ENCODE results near the gene DDX52. TPM values are rescaled to one million over a fixed set of nuclear protein-coding genes. Genes with fewer than 3 reads are reported as not detected.

DDX52 gene
- total and polyA plus RNA-seq, 2 of the 8 experiments (the other 6 are each of a cell fraction or from before 2014, with no cell fraction given): 10.0 to 45.9 TPM

DNA sequence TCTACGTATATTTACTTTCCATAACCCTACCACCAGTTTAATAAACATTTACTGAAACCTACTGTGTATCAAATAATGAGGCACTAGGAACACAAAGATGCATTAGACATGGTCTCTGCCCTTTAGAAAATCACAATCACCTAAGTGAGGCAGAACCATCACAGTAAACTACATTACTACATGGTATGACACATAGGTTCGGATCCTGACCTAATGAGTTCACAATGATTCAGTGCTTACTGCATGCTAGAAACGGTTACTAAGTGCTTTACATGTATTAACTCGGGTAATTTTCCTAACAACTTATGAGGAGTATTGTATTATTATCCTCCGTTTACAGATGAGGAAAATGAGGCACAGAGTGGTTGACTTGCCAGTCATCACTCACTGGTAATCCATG lies 28.9 kb downstream of the DDX52 start (continued):
- no peak for TF ChIP-seq ASH2L (IDR thresholded peaks at IDR 0.05; ENCODE audit: low read length)
- TF ChIP-seq MAFK (IDR thresholded peaks at IDR 0.05; ENCODE audit: low read depth, low read length): no peak
- TF ChIP-seq CHD2 (IDR thresholded peaks at IDR 0.05; ENCODE audit: low read length): no peak
- TF ChIP-seq CHD1 (IDR thresholded peaks at IDR 0.05; ENCODE audit: low read depth, low read length): no peak

Measured in H1 (cell line).